HG02981 (cell line): ENCODE data around the gene ERBB4.

Experiments
- ATAC-seq: cut with Tn5 transposase; IDR thresholded peaks from one replicate; pipeline ENCODE4 v1.9.1; 2021; ENCODE audit warnings: mild to moderate bottlenecking, moderate library complexity; ENCODE audit not compliant: unreplicated experiment

ERBB4 gene

DNA sequence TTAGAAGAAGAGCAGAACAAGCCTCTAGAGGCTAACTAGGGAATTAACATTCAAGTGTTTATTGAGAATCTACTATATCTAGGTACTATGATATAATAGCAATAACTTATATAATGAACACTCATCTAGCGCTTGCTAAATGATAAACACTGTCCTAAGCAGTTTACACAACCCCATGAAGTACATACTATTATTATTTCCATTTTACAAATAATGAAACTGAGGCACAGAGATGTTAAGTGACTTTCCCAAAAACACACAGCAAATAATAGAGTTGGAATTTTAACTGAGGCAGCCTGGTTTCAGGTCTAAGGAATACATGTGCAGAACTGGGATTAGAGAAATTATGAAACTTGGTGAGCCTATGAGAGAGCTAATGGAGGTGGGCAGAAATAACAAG, 1088.8 kb downstream of the ERBB4 start:
- no peak for ATAC-seq

DNA sequence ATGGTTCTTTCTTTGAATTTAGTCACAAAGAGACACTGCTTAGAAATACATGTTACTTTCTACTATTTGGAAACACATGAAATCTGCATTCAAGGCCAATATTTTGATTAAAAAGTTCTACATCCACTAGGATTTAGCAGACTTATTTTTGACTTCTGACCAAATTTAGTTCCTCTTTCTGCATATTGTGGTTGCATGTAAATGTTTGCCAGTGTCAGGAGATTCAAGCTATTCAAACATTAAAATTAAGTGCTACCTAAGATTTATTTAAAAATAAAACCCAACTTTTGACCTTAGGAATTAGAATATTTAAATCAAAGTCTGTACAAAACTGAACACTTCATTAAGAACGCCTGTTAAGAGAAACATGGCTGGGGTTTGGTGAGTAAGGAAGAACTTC, 1091.1 kb downstream of the ERBB4 start:
- no peak for ATAC-seq

DNA sequence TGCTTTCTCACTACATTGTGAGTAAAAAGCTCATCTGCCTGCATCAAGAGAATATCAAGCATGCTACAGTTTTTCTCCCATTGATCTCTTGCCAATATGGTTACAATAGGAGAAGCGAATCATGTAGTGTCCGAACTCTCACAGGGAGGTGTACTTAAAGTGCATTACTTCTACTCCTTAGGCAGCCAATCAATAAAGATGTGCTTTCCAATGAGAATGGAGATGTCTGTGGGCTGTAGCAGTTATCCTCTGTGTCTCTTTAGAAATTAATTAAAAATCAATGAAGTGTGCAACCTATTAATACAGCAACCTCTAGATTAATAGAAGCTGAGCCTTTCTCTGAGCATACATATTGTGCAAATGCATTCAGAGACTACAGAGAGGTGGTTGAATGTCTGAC, 1098.5 kb downstream of the ERBB4 start:
- no peak for ATAC-seq

DNA sequence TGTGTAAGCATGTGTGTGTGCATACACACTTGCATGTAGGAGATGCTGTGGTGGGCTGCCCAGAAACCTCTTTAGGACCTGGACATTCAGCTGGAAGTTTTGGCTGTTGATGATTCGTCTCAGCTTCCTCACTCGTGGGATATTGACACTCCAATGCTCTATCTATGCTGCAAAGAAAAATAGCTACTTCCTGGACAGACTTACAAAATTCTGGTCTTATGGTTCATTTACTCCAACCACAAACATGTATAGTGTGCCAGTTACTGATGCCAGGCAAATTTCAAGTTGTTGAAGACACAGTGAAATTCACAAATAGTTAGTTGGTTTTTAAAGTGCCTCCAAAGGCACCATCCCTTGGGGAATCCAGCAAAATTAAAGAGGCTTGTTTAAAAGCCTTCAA, 1099.6 kb downstream of the ERBB4 start:
- ATAC-seq = no peak

DNA sequence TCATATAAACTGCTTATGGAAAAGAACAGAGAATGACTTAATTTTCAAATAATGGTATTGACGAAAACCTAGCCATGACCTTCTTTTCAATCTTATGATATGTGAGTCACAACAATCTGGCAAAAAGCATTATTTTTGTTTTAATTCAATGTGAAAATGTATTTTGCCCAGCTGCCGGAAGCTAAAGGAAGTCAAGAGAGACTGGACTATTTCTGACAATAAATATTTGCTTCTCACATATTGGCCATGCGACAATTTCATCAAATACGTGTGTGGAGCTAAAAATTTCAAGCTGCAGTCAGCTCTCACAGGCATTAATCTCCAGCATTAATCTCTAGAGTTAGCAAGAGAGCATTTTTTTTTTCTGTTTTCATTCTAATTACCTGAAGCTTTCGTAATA, 1101.2 kb downstream of the ERBB4 start:
- no peak for ATAC-seq

DNA sequence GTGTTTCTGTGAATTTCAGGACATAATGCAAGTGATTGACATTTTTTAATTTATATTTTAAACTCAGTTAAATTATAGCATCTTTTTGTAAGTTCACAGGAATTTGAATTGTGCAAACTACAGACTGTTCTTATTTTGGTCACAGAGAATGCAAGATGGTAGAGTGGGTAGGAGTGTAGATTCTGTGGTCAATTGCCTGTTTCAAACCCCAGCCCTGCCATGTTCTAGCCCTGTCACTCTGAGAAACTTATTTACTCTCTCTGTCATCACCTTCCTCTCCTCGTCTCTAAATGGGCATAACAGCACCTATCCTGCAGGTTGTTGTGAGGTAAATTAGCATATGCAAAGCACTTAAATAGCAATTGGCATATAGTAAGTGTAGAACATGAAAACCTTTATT, 1102.4 kb downstream of the ERBB4 start:
- ATAC-seq = no peak

DNA sequence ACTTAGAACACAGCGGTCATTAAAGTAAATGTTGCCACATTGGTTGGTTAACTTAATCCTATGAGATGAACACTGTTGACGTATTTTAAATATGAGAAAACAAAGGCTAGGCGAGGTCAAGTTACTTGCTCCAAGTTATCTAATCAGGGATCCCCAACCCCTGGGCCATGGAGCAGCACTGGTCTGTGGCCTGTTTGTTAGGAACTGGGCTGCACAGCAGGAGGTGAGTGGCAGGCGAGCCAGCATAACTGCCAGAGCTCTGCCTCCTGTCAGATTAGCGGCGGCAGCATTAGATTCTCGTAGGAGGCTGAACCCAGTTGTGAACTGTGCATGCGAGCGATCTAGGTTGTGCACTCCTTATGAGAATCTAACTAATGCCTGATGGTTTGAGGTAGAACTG, 1103.3 kb downstream of the ERBB4 start:
- no peak for ATAC-seq

DNA sequence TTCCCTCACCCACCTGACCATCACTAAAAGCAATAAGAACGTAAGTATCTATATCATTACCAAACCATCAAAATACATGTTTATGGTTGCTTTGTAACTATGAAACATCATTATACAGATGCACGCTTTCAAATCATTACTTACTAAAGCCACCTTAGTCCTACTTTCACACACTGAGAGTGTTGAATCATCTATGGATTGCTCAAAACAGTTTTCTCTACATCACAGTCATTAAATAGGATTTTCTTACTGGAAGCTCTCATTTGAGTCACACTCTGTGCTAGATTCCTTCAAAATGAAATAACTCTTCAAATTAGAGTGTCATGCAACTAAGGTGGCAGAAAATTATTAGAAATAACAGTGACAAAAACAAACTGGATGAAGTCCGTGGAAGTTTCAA, 1103.8 kb downstream of the ERBB4 start:
- ATAC-seq = no peak

DNA sequence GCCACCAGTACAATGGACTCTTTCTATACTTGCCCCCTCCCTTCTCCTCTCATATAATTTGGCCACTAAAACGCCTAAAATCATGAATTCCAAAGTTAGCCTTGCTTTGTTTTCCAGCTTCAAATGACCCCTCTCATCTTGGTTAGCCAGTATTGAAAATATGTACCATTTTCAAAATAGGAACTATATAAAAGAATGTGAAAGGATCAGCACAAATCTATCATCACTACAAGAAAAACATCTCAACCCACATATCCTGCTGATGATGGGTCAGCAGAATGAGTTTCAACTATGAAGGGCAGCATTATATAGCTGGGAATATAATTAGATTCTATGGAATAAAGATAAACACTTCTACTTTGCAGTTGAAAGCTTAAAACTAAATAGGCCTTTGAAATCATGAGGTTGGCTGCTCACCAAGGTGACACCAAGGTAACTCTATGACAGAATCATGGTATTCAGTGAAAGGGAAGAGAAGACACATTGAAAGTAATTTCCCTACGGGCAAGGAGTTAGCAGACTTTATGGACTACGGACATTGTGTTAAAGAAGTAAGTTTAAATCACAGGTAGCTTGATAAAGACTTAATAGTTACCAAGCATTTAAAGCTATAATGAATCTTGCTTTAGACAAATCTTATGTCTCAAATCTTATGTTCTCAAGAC, 1109.2 kb downstream of the ERBB4 start:
- no peak for ATAC-seq

DNA sequence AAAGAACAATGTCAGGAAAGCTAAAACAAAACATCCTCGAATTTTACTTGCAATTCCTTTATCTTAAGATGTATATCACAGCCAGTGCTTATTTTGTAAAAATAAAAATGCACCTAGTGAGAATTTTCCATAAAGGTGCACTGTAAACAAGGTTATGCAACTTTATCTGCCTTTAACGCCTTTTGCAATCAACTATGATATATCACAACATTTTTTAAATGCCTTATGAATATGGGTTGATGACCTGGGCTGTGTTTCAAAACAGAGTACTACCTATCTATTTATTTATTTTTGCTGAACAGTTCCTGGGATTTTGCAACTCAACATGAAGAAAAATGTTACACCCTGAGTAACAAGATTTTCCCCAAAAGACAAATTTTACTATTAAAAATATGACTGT, 1112.4 kb downstream of the ERBB4 start:
- no peak for ATAC-seq

DNA sequence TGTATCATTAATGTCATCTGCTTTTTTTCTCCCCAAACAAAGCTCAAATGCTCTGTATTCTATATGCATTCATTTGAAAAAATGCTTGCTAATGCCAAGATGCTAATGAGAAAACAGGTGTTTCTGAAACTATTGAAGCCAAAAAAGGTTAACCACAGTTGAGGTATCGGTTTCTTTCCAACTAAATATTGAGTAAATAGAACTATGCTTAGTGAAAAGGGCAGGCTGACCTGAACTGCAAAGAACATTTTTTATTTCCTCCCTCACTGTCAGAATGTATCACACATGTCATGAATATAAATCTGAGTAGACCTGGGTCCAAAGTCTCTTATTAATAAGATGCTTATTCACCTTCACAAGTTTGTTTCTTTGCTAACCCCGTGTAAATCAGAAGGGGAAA, 1115.6 kb downstream of the ERBB4 start:
- no peak for ATAC-seq

DNA sequence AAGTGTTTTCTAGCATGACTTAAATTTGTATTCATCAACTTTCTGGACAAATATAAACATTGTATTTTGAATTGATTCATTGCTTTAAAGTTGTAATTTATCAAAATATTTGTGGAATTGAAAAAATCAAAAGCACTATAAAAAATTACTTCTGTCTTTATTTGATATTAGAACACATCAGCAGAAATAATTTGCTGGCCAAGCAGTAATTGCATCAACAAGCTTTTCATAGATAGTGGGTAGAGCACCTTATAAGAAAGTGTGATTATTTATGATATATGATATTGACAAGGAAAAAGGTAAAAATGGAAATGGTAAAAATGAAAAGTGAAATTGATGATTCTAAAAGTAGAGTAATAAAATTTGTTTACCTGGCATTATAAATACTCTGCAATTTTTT, 1121.1 kb downstream of the ERBB4 start:
- no peak for ATAC-seq

DNA sequence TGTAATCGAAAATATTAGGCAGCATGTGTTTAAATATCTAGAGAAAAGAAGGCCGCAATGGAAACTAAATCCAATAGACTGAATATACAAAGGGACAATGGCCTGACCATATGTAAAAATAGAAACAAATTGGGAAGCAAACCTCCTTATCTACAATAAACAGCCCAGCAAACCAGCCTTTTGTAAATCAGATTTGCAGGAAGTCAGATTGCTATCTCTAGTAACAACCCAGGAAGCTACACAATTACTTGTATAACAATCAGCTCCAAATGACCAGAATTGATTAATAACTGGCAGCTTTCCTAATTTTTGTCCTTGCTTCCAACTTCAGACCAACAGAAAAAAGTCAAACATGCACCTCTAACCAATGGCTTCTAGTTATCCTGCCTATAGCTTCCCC, 1122.2 kb downstream of the ERBB4 start:
- ATAC-seq = no peak

DNA sequence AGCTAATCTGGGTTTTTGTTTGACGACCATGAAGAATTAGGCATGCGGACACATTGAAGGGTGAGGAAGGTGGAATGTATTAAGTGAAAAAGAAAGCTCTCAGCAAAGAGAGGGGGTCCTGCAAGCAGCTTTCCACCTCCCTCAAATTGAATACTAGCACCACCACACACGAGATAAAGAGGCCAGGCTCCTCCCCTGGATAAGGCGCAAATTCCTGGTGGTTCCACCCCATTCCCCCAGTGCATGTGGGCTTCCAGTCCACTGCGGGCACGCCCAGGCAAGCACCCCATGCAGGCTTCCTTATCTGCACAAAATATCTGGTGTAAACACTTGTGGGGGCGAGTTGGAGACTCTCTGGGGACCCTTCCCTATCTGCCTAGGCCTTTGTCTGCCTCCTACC, 1124.9 kb downstream of the ERBB4 start:
- ATAC-seq = no peak

DNA sequence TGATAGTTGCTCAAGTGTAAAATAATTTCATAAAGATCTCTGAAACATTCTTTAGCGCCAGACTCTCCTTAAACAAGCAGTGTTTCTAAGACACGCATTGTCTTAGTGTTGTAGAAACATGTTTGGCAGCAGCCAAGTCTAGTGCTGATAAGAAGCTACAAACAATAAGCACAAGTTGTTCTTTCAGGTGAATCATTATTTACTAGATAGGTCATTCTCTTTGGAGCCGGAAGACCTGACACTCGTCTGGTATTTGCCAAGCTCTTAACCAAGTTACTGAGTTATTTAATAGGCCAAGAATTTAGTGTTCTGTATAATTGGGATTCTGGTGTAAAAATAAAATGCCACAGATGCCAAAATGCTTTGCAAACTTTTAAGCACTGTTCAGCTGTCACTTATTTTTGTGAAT, 1130.1 kb downstream of the ERBB4 start:
- no peak for ATAC-seq

DNA sequence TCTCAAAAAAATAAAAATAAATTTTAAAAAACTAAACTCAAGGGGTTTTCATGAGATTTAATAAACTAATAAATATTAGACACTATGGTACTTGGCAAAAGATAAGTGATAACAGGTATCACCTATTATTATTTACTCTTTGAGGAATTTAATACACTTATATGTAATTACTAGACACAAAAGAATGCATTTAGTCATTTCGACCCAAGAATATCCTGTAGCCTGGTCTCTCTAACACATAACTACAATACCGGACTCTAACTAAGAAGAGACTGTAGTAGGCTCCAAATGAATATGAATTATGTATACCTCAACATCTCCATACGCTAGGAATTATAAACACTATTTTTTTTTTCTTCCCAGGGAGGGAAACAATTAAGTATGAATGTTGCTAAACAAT, 1131.5 kb downstream of the ERBB4 start:
- ATAC-seq = no peak

DNA sequence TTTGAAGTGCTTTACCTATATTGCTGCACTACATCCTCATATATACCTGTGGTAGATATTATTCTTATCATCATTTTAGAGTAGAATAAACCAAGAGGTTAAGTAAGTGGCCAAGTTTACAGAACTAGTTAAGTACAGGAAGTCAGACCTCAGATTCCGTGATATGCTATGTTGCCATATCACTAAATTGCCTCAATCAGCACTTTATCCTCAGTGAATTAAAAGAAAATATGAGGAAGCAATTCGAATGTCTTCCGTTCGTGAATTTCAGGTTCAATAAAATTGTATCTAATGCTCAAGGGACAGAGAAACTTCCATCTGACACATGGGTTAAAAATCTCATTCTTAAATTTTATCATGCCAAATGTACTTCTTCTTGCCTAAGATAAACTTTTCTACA, 1133.6 kb downstream of the ERBB4 start:
- ATAC-seq = no peak

DNA sequence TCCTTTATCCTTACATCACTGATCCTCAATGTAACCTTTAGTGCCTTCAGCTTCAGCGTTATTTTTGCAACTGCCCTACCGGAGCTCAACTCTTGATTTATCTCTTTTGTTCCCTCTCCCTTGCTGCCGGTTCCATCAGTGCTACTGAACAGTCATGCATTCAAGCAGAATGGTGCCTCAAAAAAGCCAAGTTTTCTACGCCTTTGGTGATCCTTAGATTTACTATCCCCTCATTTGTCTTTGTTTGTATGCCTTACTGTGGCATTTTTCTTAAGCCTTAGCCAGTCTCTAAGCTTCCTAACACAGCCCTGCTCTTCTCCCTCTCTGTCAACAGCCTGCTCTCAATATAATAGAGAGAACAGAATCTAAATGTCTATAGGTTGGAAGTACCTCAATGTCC, 1134.5 kb downstream of the ERBB4 start:
- no peak for ATAC-seq

DNA sequence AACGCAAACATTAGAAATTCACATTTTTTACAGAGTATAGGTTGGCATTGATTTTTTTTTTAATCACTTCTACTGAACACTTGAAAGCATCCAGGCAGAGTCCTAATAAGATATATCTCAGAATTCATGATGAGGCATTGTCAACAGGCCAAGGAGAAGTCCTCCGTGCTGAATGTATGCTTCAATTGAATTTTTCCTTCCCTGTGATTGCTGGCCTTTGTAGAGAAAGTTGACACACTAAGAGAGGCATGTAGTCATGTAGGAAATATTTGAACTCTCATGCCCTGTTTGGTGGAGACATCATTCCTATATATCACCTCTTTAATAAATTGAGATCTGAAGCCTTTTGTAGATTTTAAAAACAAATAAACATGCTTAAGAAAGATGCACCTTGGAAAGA, 1137.3 kb downstream of the ERBB4 start:
- ATAC-seq = no peak

DNA sequence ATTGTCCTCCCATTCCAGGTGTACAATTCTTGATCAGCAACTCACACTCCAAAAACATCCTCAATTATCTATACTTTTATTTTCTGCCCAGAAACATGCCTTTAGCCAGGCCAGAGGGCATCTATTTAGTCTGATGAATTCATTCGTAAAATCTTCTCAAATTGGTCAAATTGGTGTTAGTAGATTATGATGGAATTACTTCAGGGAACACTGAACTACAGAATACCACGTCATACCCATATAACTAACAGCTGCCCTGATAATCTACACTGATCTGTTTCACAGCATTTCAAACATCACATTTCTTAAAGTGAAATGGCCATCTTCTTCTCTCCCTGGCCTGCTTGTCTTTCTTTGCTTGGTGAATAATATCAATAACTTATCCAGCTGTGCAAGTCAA, 1140.8 kb downstream of the ERBB4 start:
- no peak for ATAC-seq

DNA sequence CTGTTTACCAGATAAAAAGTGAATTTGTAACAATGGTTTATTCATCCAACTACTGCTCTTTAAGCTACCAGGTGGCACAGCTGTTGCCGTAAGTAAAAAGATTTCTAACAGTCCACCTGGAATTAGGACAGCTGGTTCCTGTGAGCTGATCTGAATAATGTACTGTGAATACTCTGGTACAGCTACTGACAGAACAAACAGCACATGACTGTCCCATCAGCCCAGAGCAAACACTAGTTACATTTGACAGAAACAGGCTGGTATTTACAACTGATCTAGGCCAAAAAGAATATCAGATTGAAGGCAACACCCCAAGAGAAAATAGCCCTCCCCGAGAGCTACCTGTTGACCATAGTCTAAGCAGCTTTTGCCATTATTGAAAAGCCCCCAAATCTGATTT, 1141.8 kb downstream of the ERBB4 start:
- no peak for ATAC-seq

DNA sequence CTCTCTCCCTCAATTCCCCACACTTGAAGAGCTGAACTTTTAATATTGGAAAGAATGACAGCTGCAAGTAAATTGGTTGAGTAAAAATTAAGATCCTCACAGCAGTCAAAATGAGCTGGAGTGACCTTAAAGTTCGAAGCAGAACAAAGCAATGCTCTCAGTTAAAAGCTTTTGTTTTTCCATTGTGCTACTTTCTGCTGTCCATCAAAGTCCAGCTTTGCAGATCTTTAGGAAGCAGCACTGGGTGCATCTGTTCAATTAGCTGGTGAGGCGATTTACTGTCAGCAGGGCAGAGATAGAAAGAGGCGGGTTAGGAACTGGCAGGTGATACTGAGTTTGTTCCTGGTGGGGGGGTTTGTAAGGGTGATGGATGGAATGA, 1147.4 kb downstream of the ERBB4 start:
- no peak for ATAC-seq

DNA sequence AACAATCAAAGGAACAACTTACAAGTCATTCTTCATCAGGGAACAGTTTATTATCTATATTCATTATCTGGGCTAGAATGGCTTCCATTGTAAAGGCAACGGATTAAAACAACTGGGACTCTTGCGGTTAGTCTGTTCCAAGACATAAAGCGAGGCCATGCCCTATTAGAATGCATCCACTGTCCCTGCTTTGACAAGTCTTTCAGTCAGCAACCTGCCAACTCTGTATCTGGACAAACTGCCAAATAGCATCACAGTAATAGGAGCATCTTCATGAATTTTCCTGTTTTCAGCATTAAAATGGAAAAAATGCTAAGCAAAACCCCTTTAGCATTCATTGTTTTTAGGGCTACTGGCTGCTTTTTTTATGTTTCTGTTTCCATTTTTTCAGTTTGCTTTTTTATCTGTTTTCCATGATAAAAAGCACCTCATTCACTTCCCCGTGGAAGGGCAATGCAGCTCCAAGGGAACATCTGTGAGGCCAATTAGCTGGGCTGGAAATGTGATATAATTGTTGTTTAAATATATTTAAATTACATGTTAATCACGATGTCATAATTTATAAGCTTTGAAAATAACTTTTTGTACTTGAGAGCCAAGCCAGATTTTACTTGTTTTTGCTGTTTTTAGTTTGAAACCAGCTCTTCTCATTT, 1147.9 kb downstream of the ERBB4 start:
- no peak for ATAC-seq
